Prostate gland (tissue), 2 donors: Measurements from ENCODE around the gene VASP. TPM values are rescaled to one million over a fixed set of nuclear protein-coding genes. Genes with fewer than 3 reads are reported as not detected.

Experiments
- DNase-seq: peaks from one replicate; pipeline ENCODE4 v3.0.0-alpha.2; 2019; ENCODE audit warnings: low spot score
- H3K27ac ChIP-seq, 2 donors: fragments of 200-600 bp; sonication (generic); 2 replicates each; pipeline ENCODE4 v1.5.1; 2017 to 2019
- H3K27me3 ChIP-seq: fragments of 200-600 bp; sonication (generic); replicated peaks from 2 replicates; pipeline ENCODE4 v1.5.1; 2019; ENCODE audit not compliant: insufficient read depth
- H3K36me3 ChIP-seq, 2 donors: fragments of 200-600 bp; sonication (generic); 1 replicate in 1 of 2; 2 replicates in 1 of 2; pipeline versions ENCODE4 v1.5.1 to v1.8.1; 2017 to 2019
- H3K4me1 ChIP-seq: fragments of 200-600 bp; sonication (generic); replicated peaks from 2 replicates; pipeline ENCODE4 v1.5.1; 2019
- H3K4me3 ChIP-seq, 2 donors: fragments of 200-600 bp; sonication (generic); 2 replicates each; pipeline ENCODE4 v1.5.1; 2017 to 2019
- H3K9me3 ChIP-seq: fragments of 200-600 bp; sonication (generic); 2 replicates; pipeline ENCODE4 v1.5.1; 2017
- POLR2A ChIP-seq: fragments of 450-650 bp; IDR thresholded peaks from one replicate; pipeline ENCODE4 v1.6.1; 2016; ENCODE audit warnings: antibody characterized with exemption, mild to moderate bottlenecking
- POLR2AphosphoS5 ChIP-seq: sonication (generic); formaldehyde crosslinking; IDR thresholded peaks from one replicate; pipeline ENCODE4 v1.6.1; 2017; ENCODE audit warnings: antibody characterized with exemption
- WGBS: methylation state at CpG from one replicate; pipeline ENCODE4 v1.1.5; 2018; 5-methylcytosine and 5-hydroxymethylcytosine counted together
- intact Hi-C: fragments of 100-400 bp; cut with DNase I; formaldehyde crosslinking; loops from one replicate; pipeline ENCODE4 v1.14.2; 2022
- total RNA-seq, 2 donors: library from RNA; depleted of rRNA; stranded (reverse); fragments of >200 nt; gene quantifications; one replicate each; pipeline ENCODE4 v1.1.0, GENCODE V29; 2016
- TF ChIP-seq, protein P1 (sequence below), 4 experiments: fragments of 200-600 bp in 2 of 4; fragments of 450-650 bp in 2 of 4; sonication (generic) in 2 of 4; IDR thresholded peaks; 1 replicate in 3 of 4; 2 replicates in 1 of 4; pipeline ENCODE4 v1.5.1; 2016 to 2019; ENCODE audit warnings: antibody characterized with exemption in 4 of 4, mild to moderate bottlenecking in 2 of 4, moderate library complexity in 2 of 4

Gene VASP
- total RNA-seq, 2 donors from 2014 or later = 82.7 to 119 TPM

DNA sequence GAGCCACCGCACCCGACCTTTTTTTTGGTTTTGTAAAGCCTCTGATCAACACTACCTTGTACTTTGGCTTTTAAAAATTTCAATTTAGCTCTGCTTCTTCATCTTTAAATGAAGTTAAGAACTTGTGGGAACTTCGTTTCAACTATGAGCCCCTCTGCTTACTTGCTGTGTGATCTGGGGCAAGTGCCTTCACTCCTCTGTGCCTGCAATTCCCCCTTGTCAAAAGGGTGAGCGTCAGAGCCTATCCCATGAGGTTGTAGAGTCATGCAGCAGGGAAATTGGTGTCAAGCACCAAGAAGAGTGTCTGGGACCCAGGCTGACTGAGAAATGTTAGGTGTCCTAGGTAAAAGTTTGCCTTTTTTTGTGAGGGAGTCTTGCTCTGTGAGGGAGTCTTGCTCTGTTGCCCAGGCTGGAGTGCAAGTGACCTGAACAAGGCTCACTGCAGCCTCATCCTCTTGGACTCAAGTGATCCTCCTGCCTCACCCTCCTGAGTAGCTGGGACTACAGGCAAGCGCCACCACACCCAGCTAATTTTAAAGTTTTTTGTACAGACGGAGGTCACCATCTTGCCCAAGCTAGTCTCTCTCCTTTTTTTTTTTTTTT, 5.7 kb downstream of the VASP start:
- Histone ChIP-seq H3K27me3 (no peaks in the 10 kb centered on the region), H3K27ac (peak overlapping the region in 1 of 2 donors; percentile 66), H3K36me3 (no peaks in the 10 kb centered on the region), H3K4me1 (peaks cover 26% of the 10 kb centered on the region), H3K4me3 (no peak overlapping the region), H3K9me3 (no peaks in the 10 kb centered on the region)
- intact Hi-C loops = no loop called here
- TF ChIP-seq, protein P1, sequence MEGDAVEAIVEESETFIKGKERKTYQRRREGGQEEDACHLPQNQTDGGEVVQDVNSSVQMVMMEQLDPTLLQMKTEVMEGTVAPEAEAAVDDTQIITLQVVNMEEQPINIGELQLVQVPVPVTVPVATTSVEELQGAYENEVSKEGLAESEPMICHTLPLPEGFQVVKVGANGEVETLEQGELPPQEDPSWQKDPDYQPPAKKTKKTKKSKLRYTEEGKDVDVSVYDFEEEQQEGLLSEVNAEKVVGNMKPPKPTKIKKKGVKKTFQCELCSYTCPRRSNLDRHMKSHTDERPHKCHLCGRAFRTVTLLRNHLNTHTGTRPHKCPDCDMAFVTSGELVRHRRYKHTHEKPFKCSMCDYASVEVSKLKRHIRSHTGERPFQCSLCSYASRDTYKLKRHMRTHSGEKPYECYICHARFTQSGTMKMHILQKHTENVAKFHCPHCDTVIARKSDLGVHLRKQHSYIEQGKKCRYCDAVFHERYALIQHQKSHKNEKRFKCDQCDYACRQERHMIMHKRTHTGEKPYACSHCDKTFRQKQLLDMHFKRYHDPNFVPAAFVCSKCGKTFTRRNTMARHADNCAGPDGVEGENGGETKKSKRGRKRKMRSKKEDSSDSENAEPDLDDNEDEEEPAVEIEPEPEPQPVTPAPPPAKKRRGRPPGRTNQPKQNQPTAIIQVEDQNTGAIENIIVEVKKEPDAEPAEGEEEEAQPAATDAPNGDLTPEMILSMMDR (IDR thresholded peaks at IDR 0.05) = no peak
- no peak for TF ChIP-seq POLR2A
- TF ChIP-seq POLR2AphosphoS5 = no peak
- WGBS = 93% methylated on average over 6 of the region's 6 CpGs
- DNase-seq = no peak

DNA sequence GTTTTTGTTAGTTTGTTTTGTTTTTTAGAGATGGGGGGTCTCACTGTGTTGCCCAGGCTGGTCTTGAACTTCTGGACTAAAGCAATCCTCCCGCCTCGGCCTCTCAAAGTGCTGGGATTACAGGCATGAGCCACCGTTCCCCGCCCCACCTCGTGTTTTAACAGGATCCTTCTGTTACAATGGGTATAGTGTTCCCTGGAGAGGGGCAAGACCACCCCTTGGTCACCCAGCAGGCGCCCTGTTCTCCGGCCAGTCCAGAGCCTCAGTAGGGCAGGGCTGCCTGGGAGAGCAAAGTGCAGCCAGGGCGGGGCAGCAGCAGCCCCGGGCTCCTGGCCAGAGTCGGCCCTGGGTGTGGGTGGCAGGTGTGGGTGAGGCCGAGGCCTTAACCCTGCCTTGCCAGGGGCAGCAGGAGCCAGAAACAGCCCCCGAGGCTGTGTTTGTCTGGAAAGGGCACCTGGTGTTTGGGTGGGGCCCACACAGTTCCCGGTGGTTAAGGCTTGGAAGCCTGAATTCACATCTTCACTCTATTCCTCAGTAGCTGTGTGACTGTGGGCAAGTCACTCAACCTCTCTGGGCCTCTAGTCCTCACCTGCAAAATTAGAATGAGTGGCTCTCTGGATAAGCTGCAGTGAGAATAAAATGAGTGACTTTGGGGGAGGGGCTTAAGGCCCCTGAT, 7.2 kb downstream of the VASP start:
- H3K27me3 ChIP-seq = no peaks in the 10 kb centered on the region
- H3K27ac ChIP-seq = peak overlapping the region; percentile 66
- 56% methylated on average over 12 of the region's 13 CpGs for WGBS
- H3K4me1 ChIP-seq = peaks cover 25% of the 10 kb centered on the region
- H3K9me3 ChIP-seq = no peaks in the 10 kb centered on the region
- H3K4me3 ChIP-seq = no peak overlapping the region
- peaks cover 0 to 10% of the 10 kb centered on the region in 2 donors for H3K36me3 ChIP-seq
- no peak for DNase-seq
- TF ChIP-seq, protein P1 (IDR thresholded peaks at IDR 0.05) = no peak
- TF ChIP-seq POLR2A (no peak), POLR2AphosphoS5 (no peak)
- intact Hi-C loops = no loop called here

DNA sequence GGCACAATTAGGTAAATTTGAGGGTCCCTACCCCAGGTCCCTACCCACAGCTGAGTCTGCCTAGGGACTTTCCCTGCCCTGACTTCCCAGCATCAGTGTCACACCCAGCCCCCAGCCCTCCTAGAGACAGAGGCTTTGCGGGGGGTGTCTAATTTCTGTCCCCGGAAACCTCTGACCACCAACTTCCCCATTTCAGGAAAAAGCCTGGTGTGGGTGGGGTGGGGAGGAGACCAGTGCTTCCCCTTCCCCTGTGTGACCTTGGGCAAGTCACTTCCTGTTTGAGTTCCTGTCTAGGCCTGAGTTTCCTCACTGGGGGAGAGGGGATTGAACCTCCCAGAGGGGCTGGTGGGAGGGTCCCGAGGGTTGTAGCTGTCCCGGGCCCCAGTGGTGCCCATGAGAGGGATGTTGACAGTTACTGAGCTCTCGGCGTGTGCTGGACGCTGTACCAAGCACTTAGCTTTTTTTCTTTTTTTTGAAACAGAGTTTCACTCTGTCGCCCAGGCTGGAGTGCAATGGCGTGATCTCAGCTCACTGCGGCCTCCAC, 7.9 kb downstream of the VASP start:
- Histone ChIP-seq H3K4me1 (peaks cover 21% of the 10 kb centered on the region), H3K27ac (peak overlapping the region; percentile 66), H3K36me3 (peaks cover 0 to 10% of the 10 kb centered on the region in 2 donors), H3K9me3 (no peaks in the 10 kb centered on the region), H3K27me3 (no peaks in the 10 kb centered on the region), H3K4me3 (no peak overlapping the region)
- 85% methylated on average over 10 of the region's 10 CpGs for WGBS
- intact Hi-C loops = no loop called here
- no peak for DNase-seq
- no peak for TF ChIP-seq POLR2AphosphoS5

DNA sequence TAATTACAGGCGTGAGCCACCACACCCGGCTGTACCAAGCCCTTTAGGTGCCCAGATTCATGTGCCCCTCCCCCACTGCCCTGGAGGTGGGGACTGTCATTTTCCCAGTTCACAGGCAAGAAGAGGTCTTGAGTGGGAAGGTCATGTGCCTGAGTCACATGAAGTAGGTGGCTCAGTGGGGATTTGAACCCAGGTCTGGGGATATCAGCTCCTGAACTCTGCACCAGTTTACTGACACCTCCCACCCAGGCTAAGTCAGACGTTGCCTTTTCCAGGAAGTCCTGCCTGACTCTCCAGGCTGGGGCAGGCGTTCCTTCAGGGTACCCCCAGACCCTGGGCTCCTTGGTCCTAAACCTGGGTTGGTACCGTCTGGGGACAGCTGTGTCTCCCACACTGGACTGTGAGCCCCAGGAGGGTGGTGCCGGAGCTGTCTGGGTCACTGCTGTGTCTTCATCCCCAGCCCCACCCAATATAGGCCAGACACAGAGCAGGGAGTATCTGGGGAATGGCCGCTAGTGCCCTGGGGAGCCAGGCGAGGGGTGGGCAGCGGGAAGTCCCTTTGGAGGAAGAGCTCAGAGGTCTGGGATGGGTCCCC, 8.6 kb downstream of the VASP start:
- H3K27me3 ChIP-seq = no peaks in the 10 kb centered on the region
- TF ChIP-seq, protein P1 (IDR thresholded peaks at IDR 0.05) = no peak
- TF ChIP-seq POLR2AphosphoS5 (no peak), POLR2A (no peak)
- H3K36me3 ChIP-seq = peaks cover 0 to 10% of the 10 kb centered on the region in 2 donors
- no peak overlapping the region for H3K4me3 ChIP-seq
- H3K9me3 ChIP-seq = no peaks in the 10 kb centered on the region
- H3K4me1 ChIP-seq = peaks cover 21% of the 10 kb centered on the region
- no peak overlapping the region for H3K27ac ChIP-seq
- no peak for DNase-seq
- WGBS = 74% methylated on average over 9 of the region's 9 CpGs
- intact Hi-C loops = no loop called here

DNA sequence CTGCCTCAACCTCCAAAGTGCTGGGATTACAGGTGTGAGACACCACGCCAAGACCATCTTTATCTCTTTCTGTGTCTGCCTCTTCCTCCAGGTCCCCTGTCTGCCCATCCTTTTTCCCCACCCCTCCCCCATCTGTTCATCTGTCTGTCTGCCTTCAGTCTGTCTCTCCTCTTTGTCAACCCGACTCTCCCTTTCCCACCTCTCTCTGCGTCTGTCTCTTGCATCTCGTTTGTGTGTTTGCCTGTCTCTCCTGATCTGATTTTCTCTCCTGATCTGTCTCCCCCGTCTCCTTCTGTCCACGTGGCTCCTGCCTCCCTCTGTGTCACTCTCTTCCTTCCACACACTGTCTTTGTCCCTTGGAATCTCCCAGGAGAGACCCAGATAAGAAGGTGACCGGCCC, 10.0 kb downstream of the VASP start:
- TF ChIP-seq, protein P1 (IDR thresholded peaks at IDR 0.05) = no peak
- no peak for TF ChIP-seq POLR2A
- TF ChIP-seq POLR2AphosphoS5 = no peak
- intact Hi-C loops = no loop called here
- Histone ChIP-seq H3K4me3 (no peak overlapping the region), H3K36me3 (peaks cover 0 to 18% of the 10 kb centered on the region in 2 donors), H3K4me1 (peaks cover 13% of the 10 kb centered on the region), H3K27ac (no peak overlapping the region), H3K9me3 (no peaks in the 10 kb centered on the region), H3K27me3 (no peaks in the 10 kb centered on the region)
- WGBS = 50% methylated on average over 7 of the region's 7 CpGs
- DNase-seq = no peak
